ENCODE data around the gene PAMR1. TPM values are rescaled to one million over a fixed set of nuclear protein-coding genes. Genes with fewer than 3 reads are reported as not detected.

The PAMR1 gene
- total RNA-seq, 1 donor from 2014 or later, result 209 TPM

DNA sequence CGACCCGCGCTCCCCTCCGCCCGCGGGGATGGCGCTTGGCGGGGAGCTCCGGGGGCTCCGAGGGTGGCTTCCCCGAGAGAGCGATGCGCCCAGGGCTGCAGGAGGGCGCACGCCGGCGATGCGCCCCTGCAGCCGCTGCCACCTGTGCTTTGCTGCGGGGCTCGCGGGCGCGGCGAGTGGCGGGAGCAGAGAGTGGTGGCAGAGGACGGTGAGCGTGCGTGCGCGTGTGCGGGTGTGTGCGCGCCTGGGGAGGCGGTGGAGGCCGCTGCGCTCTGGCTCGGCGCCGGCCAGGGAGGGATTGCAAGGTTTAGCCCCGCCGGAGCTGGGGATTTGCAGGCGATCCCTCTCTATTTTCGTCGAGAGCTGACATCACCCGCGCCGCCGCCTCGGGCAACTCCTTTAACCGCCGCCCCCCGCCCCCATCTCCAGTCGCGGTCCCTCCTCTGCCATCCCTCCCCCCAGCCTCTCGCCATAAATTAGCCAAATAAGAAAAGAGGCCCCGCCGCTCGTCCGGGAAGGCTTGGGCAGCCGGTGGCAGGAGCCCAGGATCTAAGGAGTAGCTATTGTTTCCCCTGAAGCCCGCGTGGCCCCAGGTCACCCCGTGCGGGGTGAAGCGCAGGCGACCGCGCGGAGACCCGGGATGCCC is 106.1 kb downstream of the PAMR1 start, which contains the start of gene SLC1A2:
SLC1A2 (minus strand) TSS at position 375 of the 646 bp plus-strand sequence. CDS start 592 bp downstream, outside the sequence.
- peak; percentile 7 for TF ChIP-seq EZH2phosphoT487 (IDR thresholded peaks at IDR 0.05)
- peak; percentile 70 for TF ChIP-seq EZH2 (IDR thresholded peaks at IDR 0.05)
- TF ChIP-seq CTCF (IDR thresholded peaks at IDR 0.05), result peak; percentile 33
- Histone ChIP-seq H3K9ac (no peak within 1 kb of the TSS), H3K27me3 (peaks cover 100% of the 10 kb centered on the region)

DNA sequence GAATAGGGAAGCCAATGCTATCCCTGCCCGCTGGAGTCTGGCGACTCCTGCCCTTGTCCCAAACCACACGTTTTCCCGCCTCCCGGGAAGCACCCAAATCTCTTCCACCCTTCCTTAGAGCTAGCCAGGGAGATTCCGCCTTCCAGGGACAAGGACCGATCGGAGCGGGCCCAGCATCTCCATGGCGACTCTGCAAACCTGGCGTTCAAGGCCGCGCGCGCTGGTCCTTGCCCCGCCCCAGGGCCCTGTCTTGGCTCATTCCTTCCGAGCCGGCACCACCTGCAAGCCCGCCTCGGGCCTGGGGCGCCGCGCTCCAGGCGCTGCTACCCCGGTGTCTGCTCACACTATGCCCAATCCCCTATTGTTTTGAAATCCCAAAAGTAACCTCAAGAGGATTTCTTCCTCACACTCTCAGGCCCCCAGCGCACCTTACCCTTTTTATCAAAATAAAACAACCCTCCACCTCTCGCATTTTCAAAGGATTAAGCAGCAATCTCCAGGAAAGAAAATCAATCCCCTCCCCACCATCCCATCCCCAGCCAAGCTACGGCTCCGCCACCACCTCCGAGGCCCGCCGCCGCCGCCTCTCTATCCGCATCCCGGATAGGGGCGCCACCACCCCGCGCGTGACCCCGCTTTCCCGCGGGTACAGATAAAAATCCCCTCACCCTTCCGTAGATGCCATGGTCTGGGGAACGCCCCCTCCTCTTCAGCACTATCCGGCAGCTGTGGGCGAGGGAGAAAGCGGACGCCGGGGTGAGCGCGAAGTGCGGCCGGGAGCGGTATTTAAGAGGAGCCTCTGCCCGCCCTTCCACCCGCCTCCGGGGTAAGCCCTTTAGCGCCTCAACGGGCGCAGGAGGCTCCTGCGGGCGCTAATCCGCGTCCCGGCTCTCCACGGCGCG is 106.9 kb downstream of the PAMR1 start:
- Mint-ChIP-seq H3K4me1 (peaks cover 28% of the 10 kb centered on the region), H3K27me3 (ENCODE audit: insufficient read depth, low read depth) (peaks cover 44% of the 10 kb centered on the region), H3K9me3 (no peaks in the 10 kb centered on the region), H3K27ac (no peak overlapping the region), H3K36me3 (no peaks in the 10 kb centered on the region), H3K4me3 (peak overlapping the region; percentile 93)
- H4K20me1 ChIP-seq (ENCODE audit: low read depth), result peaks cover 51% of the 10 kb centered on the region
- peaks cover 21% of the 10 kb centered on the region for H3K4me1 ChIP-seq
- H2AFZ ChIP-seq (replicated peaks), result peak overlapping the region; percentile 88
- H3K79me2 ChIP-seq (ENCODE audit: low read depth), result no peaks in the 10 kb centered on the region
- H3K9ac ChIP-seq, result no peak overlapping the region
- peaks cover 96% of the 10 kb centered on the region for H3K27me3 ChIP-seq
- peak; percentile 82 for DNase-seq (ENCODE audit: low spot score)
- TF ChIP-seq EZH2 (IDR thresholded peaks at IDR 0.05) (peak; percentile 84), CTCF (IDR thresholded peaks at IDR 0.05) (no peak), EZH2phosphoT487 (IDR thresholded peaks at IDR 0.05) (peak; percentile 63)
- peaks cover 30% of the 10 kb centered on the region for H3F3A ChIP-seq (ENCODE audit: low read depth)
- no peaks in the 10 kb centered on the region for H3K9me3 ChIP-seq (ENCODE audit: low read depth)
- no peaks in the 10 kb centered on the region for H3K36me3 ChIP-seq
- peak overlapping the region; percentile 99 for H3K4me2 ChIP-seq
- no peak overlapping the region for H3K27ac ChIP-seq
- H3K4me3 ChIP-seq, result peak overlapping the region; percentile 75

More for the DNA sequence above, 106.1 kb downstream of the PAMR1 start, which contains the start of gene SLC1A2:
- no peaks in the 10 kb centered on the region for H3K36me3 ChIP-seq
- H3K79me2 ChIP-seq (ENCODE audit: low read depth), result no peaks in the 10 kb centered on the region
- H3K9me3 Mint-ChIP-seq, result no peaks in the 10 kb centered on the region
- peaks cover 21% of the 10 kb centered on the region for H3K4me1 ChIP-seq
- peaks cover 42% of the 10 kb centered on the region for H3K27me3 Mint-ChIP-seq (ENCODE audit: insufficient read depth, low read depth)
- no peak within 1 kb of the TSS for H3K27ac ChIP-seq
- peak within 1 kb of the TSS; percentile 52 for H3K27ac Mint-ChIP-seq
- peak; percentile 82 for DNase-seq (ENCODE audit: low spot score)
- H3K9me3 ChIP-seq (ENCODE audit: low read depth), result no peaks in the 10 kb centered on the region
- peak within 1 kb of the TSS; percentile 75 for H3K4me3 ChIP-seq
- H3K36me3 Mint-ChIP-seq, result no peaks in the 10 kb centered on the region
- H3K4me2 ChIP-seq, result peak within 1 kb of the TSS; percentile 99
- peak within 1 kb of the TSS; percentile 93 for H3K4me3 Mint-ChIP-seq
- H2AFZ ChIP-seq (replicated peaks), result peak within 1 kb of the TSS; percentile 88
- H3F3A ChIP-seq (ENCODE audit: low read depth), result peaks cover 30% of the 10 kb centered on the region
- peaks cover 56% of the 10 kb centered on the region for H4K20me1 ChIP-seq (ENCODE audit: low read depth)
- H3K4me1 Mint-ChIP-seq, result peaks cover 23% of the 10 kb centered on the region

DNA sequence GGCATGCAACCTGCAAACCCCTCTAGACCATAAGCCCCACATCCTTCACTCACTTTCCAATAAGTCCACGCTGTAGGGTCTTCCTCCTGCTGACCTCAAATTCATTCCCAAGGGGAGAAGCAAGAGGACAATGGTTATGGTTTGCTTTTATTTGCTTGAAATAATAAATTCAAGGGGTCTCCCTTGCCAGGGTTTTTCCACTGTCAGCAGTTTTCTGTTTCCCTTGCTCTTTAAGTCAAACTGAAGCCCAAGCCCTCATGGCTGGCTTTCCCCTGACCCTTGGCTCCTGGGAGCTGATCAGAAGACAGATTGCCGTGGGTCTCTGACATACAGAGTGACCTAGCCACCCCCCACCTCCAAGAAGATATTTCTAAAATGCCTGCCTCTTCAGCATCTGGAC is 109.9 kb downstream of the PAMR1 start:
- Mint-ChIP-seq H3K27ac (no peak overlapping the region), H3K4me3 (no peak overlapping the region), H3K4me1 (peaks cover 28% of the 10 kb centered on the region), H3K36me3 (no peaks in the 10 kb centered on the region), H3K27me3 (ENCODE audit: insufficient read depth, low read depth) (peaks cover 33% of the 10 kb centered on the region), H3K9me3 (no peaks in the 10 kb centered on the region)
- Histone ChIP-seq H3F3A (ENCODE audit: low read depth) (peaks cover 27% of the 10 kb centered on the region), H3K4me3 (no peak overlapping the region), H2AFZ (replicated peaks) (no peak overlapping the region), H3K4me1 (peaks cover 21% of the 10 kb centered on the region), H3K27me3 (peaks cover 65% of the 10 kb centered on the region), H3K79me2 (ENCODE audit: low read depth) (no peaks in the 10 kb centered on the region), H3K9me3 (ENCODE audit: low read depth) (no peaks in the 10 kb centered on the region), H3K27ac (no peak overlapping the region), H3K9ac (no peak overlapping the region), H4K20me1 (ENCODE audit: low read depth) (peaks cover 31% of the 10 kb centered on the region), H3K4me2 (no peak overlapping the region), H3K36me3 (no peaks in the 10 kb centered on the region)
- no peak for DNase-seq (ENCODE audit: low spot score)
- TF ChIP-seq CTCF (IDR thresholded peaks at IDR 0.05) (no peak), EZH2phosphoT487 (IDR thresholded peaks at IDR 0.05) (no peak), EZH2 (IDR thresholded peaks at IDR 0.05) (no peak)
